Natural killer cell (primary cell): Measurements from ENCODE around the gene PDE2A. TPM values are rescaled to one million over a fixed set of nuclear protein-coding genes. Genes with fewer than 3 reads are reported as not detected.

ENCODE experiments used
- ATAC-seq, 3 donors: fragments of 150-1000 bp in 2 of 3; fragments of 200-7000 bp in 1 of 3; cut with Tn5 transposase; 1 replicate in 1 of 3; 2 replicates in 2 of 3; pipeline ENCODE4 v1.10.0; 2021; ENCODE audit warnings: mild to moderate bottlenecking in 2 of 3, moderate library complexity in 2 of 3
- DNase-seq, 2 donors: peaks; one replicate each; pipeline versions ENCODE4 v3.0.0 to v3.0.0-alpha.2; 2013 to 2021; ENCODE audit warnings: mixed read lengths in 1 of 2
- H3K27ac ChIP-seq: one replicate; pipeline ENCODE4 v1.5.1; 2013; ENCODE audit warnings: mild to moderate bottlenecking, low read length
- H3K27me3 ChIP-seq: one replicate; pipeline ENCODE4 v1.6.1; 2013; ENCODE audit warnings: low read length; ENCODE audit not compliant: control insufficient read depth, insufficient read depth
- H3K36me3 ChIP-seq: one replicate; pipeline ENCODE4 v1.6.1; 2013; ENCODE audit warnings: low read length; ENCODE audit not compliant: control insufficient read depth, insufficient read depth
- H3K4me1 ChIP-seq: one replicate; pipeline ENCODE4 v1.6.1; 2013; ENCODE audit warnings: low read length; ENCODE audit not compliant: control insufficient read depth, insufficient read depth
- H3K4me3 ChIP-seq: one replicate; pipeline ENCODE4 v1.5.1; 2013; ENCODE audit warnings: low read length
- H3K9me3 ChIP-seq: one replicate; pipeline ENCODE4 v1.6.1; 2013; ENCODE audit warnings: low read length; ENCODE audit not compliant: control insufficient read depth, insufficient read depth
- H3K27ac Mint-ChIP-seq, 2 donors: one replicate each; pipeline ENCODE4 v1.8.0; 2022; ENCODE audit warnings: mild to moderate bottlenecking in 2 of 2, mixed read lengths in 2 of 2, moderate library complexity in 1 of 2
- H3K27me3 Mint-ChIP-seq, 2 donors: one replicate each; pipeline ENCODE4 v1.8.0; 2022; ENCODE audit warnings: low read depth in 2 of 2, mixed read lengths in 2 of 2
- H3K36me3 Mint-ChIP-seq: one replicate; pipeline ENCODE4 v1.8.0; 2022; ENCODE audit warnings: mixed read lengths
- H3K4me1 Mint-ChIP-seq, 2 donors: one replicate each; pipeline ENCODE4 v1.8.0; 2022; ENCODE audit warnings: mixed read lengths in 2 of 2
- H3K4me3 Mint-ChIP-seq: one replicate; pipeline ENCODE4 v1.8.0; 2022; ENCODE audit warnings: mild to moderate bottlenecking, moderate library complexity, mixed read lengths
- H3K9me3 Mint-ChIP-seq, 2 donors: one replicate each; pipeline ENCODE4 v1.8.0; 2022; ENCODE audit warnings: mixed read lengths in 2 of 2
- WGBS: methylation state at CpG from one replicate; pipeline ENCODE4 v1.1.7; 2013; ENCODE audit warnings: missing lambda C conversion rate; ENCODE audit not compliant: insufficient coverage; 5-methylcytosine and 5-hydroxymethylcytosine counted together
- intact Hi-C: fragments of 100-400 bp; cut with micrococcal nuclease; formaldehyde crosslinking; loops from one replicate; pipeline ENCODE4 v1.14.2; 2022
- total RNA-seq, 4 donors: library from RNA; stranded (reverse); fragments of 120-200 nt in 1 of 4; gene quantifications; one replicate each; pipeline versions ENCODE4 v1.2.3 to v1.2.4, GENCODE V29; 2013 to 2022
- TF ChIP-seq, protein P1 (sequence below): fragments of 200-600 bp; IDR thresholded peaks from one replicate; pipeline ENCODE4 v1.8.0; 2022; ENCODE audit warnings: antibody characterized with exemption

Gene PDE2A
- total RNA-seq, 3 donors from 2014 or later (not counting 1 experiment from before 2014, with no cell fraction given) = 8.7 to 11.9 (median 9.0) TPM

DNA sequence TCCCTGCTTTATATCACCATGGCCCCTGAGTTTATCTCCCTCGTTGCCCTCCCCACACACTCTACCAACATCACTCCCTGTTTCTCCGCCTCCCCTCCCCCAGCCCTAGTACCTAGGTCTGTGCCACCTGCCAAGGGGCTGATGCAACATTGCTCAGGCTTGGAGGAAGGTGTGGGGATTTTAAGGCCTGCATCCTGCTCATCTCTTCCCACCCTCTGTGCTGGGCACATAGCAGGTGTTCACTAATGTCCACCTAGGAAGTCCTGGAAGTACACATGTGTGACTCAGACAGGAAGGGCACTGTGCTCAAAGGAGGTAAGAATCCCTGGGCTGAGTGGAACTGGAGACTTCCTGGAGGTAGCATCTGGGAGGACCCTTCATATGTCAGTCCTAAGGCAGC, 37.0 kb downstream of the PDE2A start:
- H3K27ac ChIP-seq = no peak overlapping the region
- Mint-ChIP-seq H3K9me3 (no peaks in the 10 kb centered on the region), H3K27ac (no peak overlapping the region), H3K4me1 (no peaks in the 10 kb centered on the region), H3K4me3 (no peak overlapping the region), H3K27me3 (peaks cover 8 to 15% of the 10 kb centered on the region in 2 donors), H3K36me3 (no peaks in the 10 kb centered on the region)
- TF ChIP-seq, protein P1, sequence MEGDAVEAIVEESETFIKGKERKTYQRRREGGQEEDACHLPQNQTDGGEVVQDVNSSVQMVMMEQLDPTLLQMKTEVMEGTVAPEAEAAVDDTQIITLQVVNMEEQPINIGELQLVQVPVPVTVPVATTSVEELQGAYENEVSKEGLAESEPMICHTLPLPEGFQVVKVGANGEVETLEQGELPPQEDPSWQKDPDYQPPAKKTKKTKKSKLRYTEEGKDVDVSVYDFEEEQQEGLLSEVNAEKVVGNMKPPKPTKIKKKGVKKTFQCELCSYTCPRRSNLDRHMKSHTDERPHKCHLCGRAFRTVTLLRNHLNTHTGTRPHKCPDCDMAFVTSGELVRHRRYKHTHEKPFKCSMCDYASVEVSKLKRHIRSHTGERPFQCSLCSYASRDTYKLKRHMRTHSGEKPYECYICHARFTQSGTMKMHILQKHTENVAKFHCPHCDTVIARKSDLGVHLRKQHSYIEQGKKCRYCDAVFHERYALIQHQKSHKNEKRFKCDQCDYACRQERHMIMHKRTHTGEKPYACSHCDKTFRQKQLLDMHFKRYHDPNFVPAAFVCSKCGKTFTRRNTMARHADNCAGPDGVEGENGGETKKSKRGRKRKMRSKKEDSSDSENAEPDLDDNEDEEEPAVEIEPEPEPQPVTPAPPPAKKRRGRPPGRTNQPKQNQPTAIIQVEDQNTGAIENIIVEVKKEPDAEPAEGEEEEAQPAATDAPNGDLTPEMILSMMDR = no peak
- no peak overlapping the region for H3K4me3 ChIP-seq
- intact Hi-C loops = no loop called here
- peaks cover 6% of the 10 kb centered on the region for H3K4me1 ChIP-seq
- no peaks in the 10 kb centered on the region for H3K9me3 ChIP-seq
- ATAC-seq = no peak
- peaks cover 34% of the 10 kb centered on the region for H3K27me3 ChIP-seq
- DNase-seq = no peak
- H3K36me3 ChIP-seq = no peaks in the 10 kb centered on the region
- 75% methylated on average over 1 of the region's 2 CpGs for WGBS

DNA sequence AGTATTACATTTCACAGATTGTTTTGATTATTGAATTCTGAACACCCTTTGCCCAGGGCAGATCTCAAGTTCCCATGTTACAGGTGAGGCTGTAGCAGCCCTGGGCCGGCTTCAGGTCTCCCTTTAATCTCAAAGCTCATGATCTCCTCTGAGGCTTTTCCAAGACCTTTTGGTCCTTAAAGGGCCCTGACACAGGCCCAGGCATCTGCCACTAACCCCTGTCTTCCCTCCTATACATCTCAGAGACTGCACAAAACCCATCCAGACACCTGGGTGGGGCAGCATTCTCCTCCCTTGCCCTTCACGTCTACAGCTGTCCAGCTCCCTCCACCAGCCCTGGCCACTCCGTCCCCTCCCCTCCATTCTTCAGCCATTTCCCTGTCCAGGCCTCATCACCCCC, 37.8 kb downstream of the PDE2A start:
- Mint-ChIP-seq H3K4me3 (no peak overlapping the region), H3K4me1 (no peaks in the 10 kb centered on the region), H3K27ac (no peak overlapping the region), H3K9me3 (no peaks in the 10 kb centered on the region), H3K36me3 (no peaks in the 10 kb centered on the region), H3K27me3 (peaks cover 8 to 15% of the 10 kb centered on the region in 2 donors)
- Histone ChIP-seq H3K36me3 (no peaks in the 10 kb centered on the region), H3K27me3 (peaks cover 29% of the 10 kb centered on the region), H3K9me3 (no peaks in the 10 kb centered on the region), H3K4me1 (no peaks in the 10 kb centered on the region), H3K4me3 (no peak overlapping the region), H3K27ac (no peak overlapping the region)
- 90% methylated on average over 3 of the region's 3 CpGs for WGBS
- ATAC-seq (no peak), DNase-seq (no peak)
- intact Hi-C loops = no loop called here
- TF ChIP-seq, protein P1 = no peak

DNA sequence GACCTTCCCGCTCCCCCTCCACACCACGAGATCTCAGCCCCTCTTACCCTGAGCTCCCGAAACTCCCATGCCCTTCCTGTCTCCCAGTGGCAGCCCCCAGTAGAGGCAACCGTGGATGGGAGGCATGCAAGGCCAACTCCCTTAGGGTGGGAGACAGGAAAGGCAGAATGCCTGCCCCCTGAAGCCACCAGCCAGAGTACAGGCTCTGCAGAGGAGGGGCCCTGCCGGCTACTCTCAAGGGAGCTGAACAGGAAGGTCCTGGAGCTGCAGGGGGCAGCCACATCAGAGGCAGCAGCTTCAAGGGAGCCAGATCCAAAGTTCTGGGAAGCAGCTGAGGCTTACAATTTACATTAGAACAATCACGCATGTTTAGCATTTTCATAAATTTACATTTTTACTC, 38.3 kb downstream of the PDE2A start:
- no peak overlapping the region for H3K27ac ChIP-seq
- intact Hi-C loops = no loop called here
- H3K27me3 ChIP-seq = peaks cover 25% of the 10 kb centered on the region
- no peak overlapping the region for H3K27ac Mint-ChIP-seq
- peaks cover 8 to 15% of the 10 kb centered on the region in 2 donors for H3K27me3 Mint-ChIP-seq
- H3K9me3 Mint-ChIP-seq = no peaks in the 10 kb centered on the region
- no peaks in the 10 kb centered on the region for H3K4me1 ChIP-seq
- H3K4me3 Mint-ChIP-seq = no peak overlapping the region
- TF ChIP-seq, protein P1 = no peak
- H3K9me3 ChIP-seq = no peaks in the 10 kb centered on the region
- H3K4me3 ChIP-seq = no peak overlapping the region
- no peaks in the 10 kb centered on the region for H3K36me3 ChIP-seq
- 77% methylated on average over 5 of the region's 6 CpGs for WGBS
- H3K4me1 Mint-ChIP-seq = no peaks in the 10 kb centered on the region
- no peaks in the 10 kb centered on the region for H3K36me3 Mint-ChIP-seq
- no peak for DNase-seq
- no peak for ATAC-seq

DNA sequence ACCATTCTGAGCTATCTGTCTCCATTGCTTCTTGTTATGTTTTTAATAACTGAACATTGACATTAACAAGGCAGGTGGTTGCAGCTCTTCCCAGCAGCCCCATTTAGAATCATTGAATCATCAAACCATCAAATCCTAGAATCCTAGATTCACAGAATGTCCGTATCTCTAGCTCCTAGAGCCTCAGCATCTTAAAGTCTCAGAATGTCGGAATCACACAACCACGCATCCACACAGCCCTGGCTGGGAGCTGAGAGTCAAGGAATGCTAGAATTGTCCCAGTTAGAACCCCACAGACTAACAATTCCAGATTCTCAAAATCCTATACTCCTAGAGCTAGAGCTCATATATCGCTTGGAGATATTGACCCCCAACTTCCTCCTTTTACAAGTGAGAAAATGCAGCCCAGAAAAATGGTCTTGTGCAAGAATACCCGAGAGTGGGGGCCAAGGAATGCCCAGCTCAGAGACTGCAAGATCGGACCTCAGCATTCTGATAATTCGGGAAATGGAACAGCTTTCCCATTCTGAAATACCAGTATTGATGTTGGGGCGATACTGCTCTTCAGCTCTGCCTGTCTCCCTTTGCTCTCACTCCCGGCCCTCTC, 38.8 kb downstream of the PDE2A start:
- H3K4me3 ChIP-seq = no peak overlapping the region
- no peaks in the 10 kb centered on the region for H3K36me3 Mint-ChIP-seq
- H3K4me3 Mint-ChIP-seq = no peak overlapping the region
- TF ChIP-seq, protein P1 = no peak
- no peak overlapping the region for H3K27ac ChIP-seq
- peaks cover 8 to 15% of the 10 kb centered on the region in 2 donors for H3K27me3 Mint-ChIP-seq
- H3K4me1 Mint-ChIP-seq = no peaks in the 10 kb centered on the region
- intact Hi-C loops = no loop called here
- ATAC-seq (no peak), DNase-seq (no peak)
- H3K36me3 ChIP-seq = no peaks in the 10 kb centered on the region
- H3K27ac Mint-ChIP-seq = no peak overlapping the region
- peaks cover 20% of the 10 kb centered on the region for H3K27me3 ChIP-seq
- no peaks in the 10 kb centered on the region for H3K9me3 ChIP-seq
- WGBS = 85% methylated on average over 9 of the region's 9 CpGs
- H3K9me3 Mint-ChIP-seq = no peaks in the 10 kb centered on the region
- no peaks in the 10 kb centered on the region for H3K4me1 ChIP-seq
